Neural crest cell (in vitro differentiated cells): ENCODE measurements around the gene MAP4K2. TPM values are rescaled to one million over a fixed set of nuclear protein-coding genes. Genes with fewer than 3 reads are reported as not detected.

Source experiments
- DNase-seq: peaks from one replicate; pipeline ENCODE4 v3.0.0; 2021; ENCODE audit warnings: low read depth, mixed read lengths, low spot score
- H3K27ac Mint-ChIP-seq: one replicate; pipeline ENCODE4 v1.8.0; 2021; ENCODE audit warnings: mild to moderate bottlenecking, mixed read lengths; ENCODE audit not compliant: unreplicated experiment
- H3K27me3 Mint-ChIP-seq: 2 replicates; pipeline ENCODE4 v1.8.0; 2021; ENCODE audit warnings: low read depth, mild to moderate bottlenecking, mixed read lengths
- H3K36me3 Mint-ChIP-seq: 2 replicates; pipeline ENCODE4 v1.8.0; 2021; ENCODE audit warnings: low read depth, mild to moderate bottlenecking, mixed read lengths
- H3K4me1 Mint-ChIP-seq: 2 replicates; pipeline ENCODE4 v1.8.0; 2021; ENCODE audit warnings: mixed read lengths
- H3K4me3 Mint-ChIP-seq: one replicate; pipeline ENCODE4 v1.8.0; 2021; ENCODE audit warnings: mild to moderate bottlenecking, mixed read lengths
- H3K9me3 Mint-ChIP-seq: 2 replicates; pipeline ENCODE4 v1.8.0; 2021; ENCODE audit warnings: mixed read lengths
- CTCF ChIP-seq: fragments of 200-600 bp; sonication (generic); conservative IDR thresholded peaks from 2 replicates; pipeline ENCODE4 v1.5.0; 2021; ENCODE audit warnings: antibody characterized with exemption, mild to moderate bottlenecking
- total RNA-seq: library from RNA; stranded (reverse); gene quantifications from 2 replicates; pipeline ENCODE4 v1.2.1, GENCODE V29; 2021

MAP4K2 gene
- total RNA-seq, 1 donor from 2014 or later, result 14.6 TPM

DNA sequence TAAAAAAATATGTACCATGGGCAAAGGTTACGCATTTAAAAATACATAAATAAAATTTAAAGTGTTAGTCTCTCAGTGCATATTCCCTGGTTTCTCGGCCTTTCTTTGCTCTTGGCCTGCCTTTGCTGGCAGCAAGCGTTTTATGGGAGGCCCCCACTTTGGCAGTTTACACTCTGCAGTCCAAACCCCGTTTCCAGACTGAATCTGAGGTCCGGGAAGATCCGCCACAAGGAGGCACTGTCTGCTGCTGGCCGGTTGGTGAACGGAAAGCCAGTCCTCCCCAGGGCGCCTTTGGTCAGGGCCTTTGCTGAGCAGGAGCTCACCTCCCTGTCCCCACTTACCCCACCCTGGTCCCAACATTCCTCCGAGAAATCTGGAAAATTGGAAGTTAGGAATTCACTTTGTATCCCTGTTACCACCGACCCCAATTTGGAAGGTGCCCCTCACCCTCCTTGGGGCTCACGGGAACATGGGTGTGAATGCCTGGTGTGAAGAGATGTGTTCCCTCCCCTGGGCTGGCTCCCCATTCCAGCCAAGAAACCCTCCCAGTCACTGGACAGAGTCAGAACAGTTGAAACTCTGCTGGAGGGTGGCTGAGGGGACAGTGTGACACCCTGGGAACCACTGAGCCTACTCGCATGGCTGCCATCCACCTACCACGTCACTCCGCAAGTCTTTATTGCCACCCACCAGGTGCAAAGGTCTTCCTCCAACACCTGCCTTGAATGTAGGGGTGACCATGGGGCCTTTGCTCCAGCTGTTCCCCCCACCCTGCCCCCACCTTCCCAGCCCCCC is 15.3 kb downstream of the MAP4K2 start:
- Mint-ChIP-seq H3K9me3 (no peaks in the 10 kb centered on the region), H3K27ac (no peak overlapping the region), H3K4me1 (no peaks in the 10 kb centered on the region), H3K36me3 (no peaks in the 10 kb centered on the region), H3K4me3 (peak overlapping the region; percentile 22), H3K27me3 (no peaks in the 10 kb centered on the region)
- peak; percentile 65 for DNase-seq
- peak; percentile 72 for TF ChIP-seq CTCF

GRCh38 chr11:64786308-64786707 is 16.7 kb downstream of the MAP4K2 start:
- Mint-ChIP-seq H3K4me1 (no peaks in the 10 kb centered on the region), H3K27ac (no peak overlapping the region), H3K27me3 (no peaks in the 10 kb centered on the region), H3K36me3 (no peaks in the 10 kb centered on the region), H3K4me3 (no peak overlapping the region), H3K9me3 (no peaks in the 10 kb centered on the region)
- no peak for TF ChIP-seq CTCF
- DNase-seq, result no peak

DNA sequence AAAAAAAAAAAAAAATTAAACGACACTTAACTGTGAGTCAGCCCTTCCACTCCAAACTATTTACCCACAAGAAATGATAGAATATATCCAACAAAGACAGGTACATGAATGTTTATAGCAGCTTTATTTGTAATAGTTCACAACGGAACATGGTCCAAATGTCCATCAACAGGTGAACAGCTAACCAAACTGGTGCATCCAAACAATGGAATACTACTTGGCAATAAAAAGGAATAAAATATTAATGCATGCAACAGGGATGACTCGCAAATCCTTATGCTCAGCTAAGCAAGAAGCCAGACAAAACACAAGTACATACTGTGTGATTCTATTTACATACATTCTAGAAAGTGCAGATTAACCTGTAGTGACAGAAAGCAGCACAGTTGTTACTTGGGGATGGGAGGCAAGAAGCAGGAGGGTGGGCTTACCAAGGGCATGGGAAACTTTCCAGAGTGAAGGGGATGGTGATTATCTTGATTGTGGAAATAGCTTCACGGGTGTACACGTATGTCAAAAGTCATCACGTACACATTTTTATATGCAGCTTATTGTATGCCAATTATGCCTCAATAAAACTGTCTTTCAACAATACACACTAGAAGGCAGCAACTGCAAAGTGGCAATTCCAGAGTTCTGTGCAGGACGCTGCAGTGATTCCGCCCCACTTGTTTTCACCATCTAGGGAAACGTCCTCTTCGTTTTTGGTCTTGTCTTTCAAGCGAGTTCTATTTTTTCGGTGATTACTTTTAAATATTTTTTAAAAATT is 18.0 kb downstream of the MAP4K2 start:
- H3K9me3 Mint-ChIP-seq, result no peaks in the 10 kb centered on the region
- H3K4me3 Mint-ChIP-seq, result no peak overlapping the region
- no peak for TF ChIP-seq CTCF
- no peak overlapping the region for H3K27ac Mint-ChIP-seq
- no peaks in the 10 kb centered on the region for H3K27me3 Mint-ChIP-seq
- H3K36me3 Mint-ChIP-seq, result no peaks in the 10 kb centered on the region
- no peaks in the 10 kb centered on the region for H3K4me1 Mint-ChIP-seq
- DNase-seq, result no peak

- TF ChIP-seq CTCF, result no peak
- Mint-ChIP-seq H3K4me3 (peak within 1 kb of the TSS; percentile 99), H3K27me3 (peaks cover 5% of the 10 kb centered on the region), H3K27ac (peak within 1 kb of the TSS; percentile 97), H3K4me1 (peaks cover 45% of the 10 kb centered on the region), H3K9me3 (no peaks in the 10 kb centered on the region), H3K36me3 (peaks cover 29% of the 10 kb centered on the region)
- DNase-seq, result peak; percentile 96
Measured at GRCh38 chr11:64778473-64779298, 24.3 kb downstream of the MAP4K2 start, which contains the start of gene SF1. TSS of gene SF1 (minus strand) at chr11:64778542. CDS start at chr11:64778392, 150 bp downstream.

DNA sequence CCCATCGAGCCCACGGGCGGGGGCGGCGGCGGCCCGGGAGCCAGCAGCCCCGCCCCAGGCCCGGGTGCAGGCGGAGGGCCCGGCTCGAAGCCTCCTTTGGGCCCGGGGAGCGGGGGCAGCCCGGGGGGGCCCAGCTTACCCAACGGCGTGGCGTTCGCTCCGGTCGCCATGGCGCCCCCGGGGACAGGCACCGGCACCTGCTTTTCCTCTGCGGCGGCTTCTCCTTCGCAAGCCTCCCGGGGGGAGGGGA is 24.9 kb downstream of the MAP4K2 start:
- Mint-ChIP-seq H3K4me3 (peak overlapping the region; percentile 99), H3K9me3 (no peaks in the 10 kb centered on the region), H3K27ac (no peak overlapping the region), H3K36me3 (peaks cover 35% of the 10 kb centered on the region), H3K27me3 (peaks cover 5% of the 10 kb centered on the region), H3K4me1 (peaks cover 51% of the 10 kb centered on the region)
- TF ChIP-seq CTCF, result no peak
- no peak for DNase-seq
